Activated CD8-positive, alpha-beta memory T cell treated with anti-CD3 and anti-CD28 coated beads, Interleukin-2, amount 50 U/mL, for 48 hours (primary cell): ENCODE data around the gene PLXNB2.

Experiments used
- DNase-seq: peaks from one replicate; pipeline ENCODE4 v3.0.0-alpha.2; 2020

Gene PLXNB2

GRCh38 chr22:50249341-50250248 is 57.9 kb downstream of the PLXNB2 start:
- DNase-seq: no peak

- DNase-seq: no peak
Observed at GRCh38 chr22:50248196-50249081, 59.0 kb downstream of the PLXNB2 start.

GRCh38 chr22:50247748-50248147 is 59.7 kb downstream of the PLXNB2 start:
- DNase-seq: no peak

GRCh38 chr22:50246242-50247175 is 60.9 kb downstream of the PLXNB2 start:
- DNase-seq: no peak

- DNase-seq: no peak
Observed at GRCh38 chr22:50245214-50246072, 62.0 kb downstream of the PLXNB2 start.

- DNase-seq: peak; percentile 97
Observed at GRCh38 chr22:50244420-50245213, 62.8 kb downstream of the PLXNB2 start, which contains the start of gene TUBGCP6. TSS of gene TUBGCP6 (minus strand) at chr22:50245023. CDS start at chr22:50244459, 564 bp downstream.

- DNase-seq: no peak
Observed at GRCh38 chr22:50243685-50244419, 63.6 kb downstream of the PLXNB2 start.

- no peak for DNase-seq
Observed at GRCh38 chr22:50242406-50242949, 65.0 kb downstream of the PLXNB2 start.

GRCh38 chr22:50238755-50239154 is 68.7 kb downstream of the PLXNB2 start:
- DNase-seq: no peak

GRCh38 chr22:50236731-50237409 is 70.6 kb downstream of the PLXNB2 start:
- no peak for DNase-seq

- no peak for DNase-seq
Observed at GRCh38 chr22:50233223-50233622, 74.2 kb downstream of the PLXNB2 start.

- no peak for DNase-seq
Observed at GRCh38 chr22:50232481-50233151, 74.8 kb downstream of the PLXNB2 start.

- no peak for DNase-seq
Observed at GRCh38 chr22:50229370-50229769, 78.1 kb downstream of the PLXNB2 start.

GRCh38 chr22:50228366-50228765 is 79.1 kb downstream of the PLXNB2 start:
- no peak for DNase-seq

- DNase-seq: no peak
Observed at GRCh38 chr22:50227579-50228215, 79.7 kb downstream of the PLXNB2 start.

- DNase-seq: no peak
Observed at GRCh38 chr22:50226875-50227165, 80.6 kb downstream of the PLXNB2 start.

GRCh38 chr22:50226063-50226874 is 81.2 kb downstream of the PLXNB2 start:
- DNase-seq: no peak
